Stomach (tissue), 9 donors: Measurements from ENCODE around the gene PMFBP1. TPM values are rescaled to one million over a fixed set of nuclear protein-coding genes. Genes with fewer than 3 reads are reported as not detected.

Source experiments
- DNase-seq, 2 donors: peaks; one replicate each; pipeline versions ENCODE4 v3.0.0 to v3.0.0-alpha.2; 2013 to 2019
- H3K27ac ChIP-seq, 5 donors: fragments of 200-600 bp in 4 of 5; sonication (generic) in 4 of 5; one replicate each; pipeline ENCODE4 v1.5.1; 2013 to 2019; ENCODE audit warnings: mild to moderate bottlenecking in 1 of 5, moderate library complexity in 1 of 5
- H3K27me3 ChIP-seq, 3 donors: fragments of 200-600 bp; sonication (generic); one replicate each; pipeline ENCODE4 v1.5.1; 2017 to 2019; ENCODE audit warnings: mixed run types in 1 of 3
- H3K36me3 ChIP-seq, 4 donors: fragments of 200-600 bp; sonication (generic); 1 replicate in 3 of 4; 2 replicates in 1 of 4; pipeline ENCODE4 v1.5.1; 2016 to 2019
- H3K4me1 ChIP-seq, 4 donors: fragments of 200-600 bp; sonication (generic); one replicate each; pipeline ENCODE4 v1.5.1; 2016 to 2019
- H3K4me3 ChIP-seq, 4 donors: fragments of 200-600 bp; sonication (generic) in 3 of 4; one replicate each; pipeline ENCODE4 v1.5.1; 2016 to 2019; ENCODE audit warnings: mild to moderate bottlenecking in 1 of 4
- H3K9me3 ChIP-seq, 4 donors: fragments of 200-600 bp; sonication (generic); one replicate each; pipeline ENCODE4 v1.5.1; 2016 to 2019
- EP300 ChIP-seq: sonication (generic); formaldehyde crosslinking; IDR thresholded peaks from one replicate; pipeline ENCODE4 v1.6.1; 2017; ENCODE audit warnings: antibody characterized with exemption
- POLR2A ChIP-seq, 4 donors: fragments of 450-650 bp; IDR thresholded peaks; one replicate each; pipeline ENCODE4 v1.6.1; 2016; ENCODE audit warnings: antibody characterized with exemption in 4 of 4, control low read depth in 2 of 4, mild to moderate bottlenecking in 1 of 4, moderate library complexity in 1 of 4
- POLR2AphosphoS5 ChIP-seq, 3 donors: sonication (generic); formaldehyde crosslinking; IDR thresholded peaks; one replicate each; pipeline ENCODE4 v1.6.1; 2016; ENCODE audit warnings: antibody characterized with exemption in 3 of 3
- WGBS, 5 donors: extraction: QIAGEN DNeasy Blood & Tissue Kit in 3 of 5; methylation state at CpG; one replicate each; pipeline versions ENCODE4 v1.1.5 to v1.1.7; 2013 to 2018; 5-methylcytosine and 5-hydroxymethylcytosine counted together
- intact Hi-C: fragments of 100-400 bp; cut with DNase I; formaldehyde crosslinking; loops from one replicate; pipeline ENCODE4 v1.15.1; 2023; ENCODE audit warnings: low total_unique reads
- polyA plus RNA-seq, 3 donors: library from polyadenylated mRNA; stranded (reverse); fragments of 200-250 nt; gene quantifications; one replicate each; pipeline ENCODE4 v1.2.3, GENCODE V29; 2013
- total RNA-seq, 5 donors: library from RNA; depleted of rRNA; stranded (reverse); fragments of >200 nt; gene quantifications; one replicate each; pipeline versions ENCODE4 v1.1.0 to v1.2.3, GENCODE V29; 2014 to 2016
- TF ChIP-seq, protein P1 (sequence below), 7 experiments: fragments of 450-650 bp in 4 of 7; fragments of 200-600 bp in 3 of 7; sonication (generic) in 3 of 7; IDR thresholded peaks; one replicate each; pipeline ENCODE4 v1.5.1; 2016 to 2019; ENCODE audit warnings: antibody characterized with exemption in 7 of 7, control low read depth in 2 of 7, mild to moderate bottlenecking in 1 of 7
- donor health status: healthy with polysubstance abuse.
- donor health status: Bipolar disorder and iron deficiency.
- donor health status: healthy.

Gene PMFBP1
- total and polyA plus RNA-seq, 8 donors = 0.29 to 9.8 (median 0.92) TPM; not detected in 1

GRCh38 chr16:72073560-72074230 lies 98.3 kb downstream of the PMFBP1 start:
- H3K27me3 ChIP-seq = no peaks in the 10 kb centered on the region
- peak; percentile 21 to 31 for DNase-seq
- peaks cover 16 to 49% (median 29%) of the 10 kb centered on the region in 4 donors for H3K4me1 ChIP-seq
- H3K4me3 ChIP-seq = no peak overlapping the region
- peak overlapping the region in 3 of 5 donors; percentile 60 to 75 (median 68) for H3K27ac ChIP-seq
- TF ChIP-seq POLR2A (IDR thresholded peaks at IDR 0.05) = no peak
- no peak for TF ChIP-seq POLR2AphosphoS5 (IDR thresholded peaks at IDR 0.05)
- no peak for TF ChIP-seq EP300
- TF ChIP-seq, protein P1, sequence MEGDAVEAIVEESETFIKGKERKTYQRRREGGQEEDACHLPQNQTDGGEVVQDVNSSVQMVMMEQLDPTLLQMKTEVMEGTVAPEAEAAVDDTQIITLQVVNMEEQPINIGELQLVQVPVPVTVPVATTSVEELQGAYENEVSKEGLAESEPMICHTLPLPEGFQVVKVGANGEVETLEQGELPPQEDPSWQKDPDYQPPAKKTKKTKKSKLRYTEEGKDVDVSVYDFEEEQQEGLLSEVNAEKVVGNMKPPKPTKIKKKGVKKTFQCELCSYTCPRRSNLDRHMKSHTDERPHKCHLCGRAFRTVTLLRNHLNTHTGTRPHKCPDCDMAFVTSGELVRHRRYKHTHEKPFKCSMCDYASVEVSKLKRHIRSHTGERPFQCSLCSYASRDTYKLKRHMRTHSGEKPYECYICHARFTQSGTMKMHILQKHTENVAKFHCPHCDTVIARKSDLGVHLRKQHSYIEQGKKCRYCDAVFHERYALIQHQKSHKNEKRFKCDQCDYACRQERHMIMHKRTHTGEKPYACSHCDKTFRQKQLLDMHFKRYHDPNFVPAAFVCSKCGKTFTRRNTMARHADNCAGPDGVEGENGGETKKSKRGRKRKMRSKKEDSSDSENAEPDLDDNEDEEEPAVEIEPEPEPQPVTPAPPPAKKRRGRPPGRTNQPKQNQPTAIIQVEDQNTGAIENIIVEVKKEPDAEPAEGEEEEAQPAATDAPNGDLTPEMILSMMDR (IDR thresholded peaks at IDR 0.05) = no peak
- WGBS, 5 donors = 45 to 64% (median 50%) methylated on average over 7 to 8 of the region's 8 CpGs
- H3K36me3 ChIP-seq = peaks cover 0 to 12% (median 5%) of the 10 kb centered on the region in 4 donors
- no peaks in the 10 kb centered on the region for H3K9me3 ChIP-seq
- intact Hi-C loops = no loop called here

GRCh38 chr16:72072514-72073342 lies 99.2 kb downstream of the PMFBP1 start:
- intact Hi-C loops = no loop called here
- Histone ChIP-seq H3K27me3 (no peaks in the 10 kb centered on the region), H3K27ac (peak overlapping the region in 4 of 5 donors; percentile 44 to 68 (median 62)), H3K9me3 (no peaks in the 10 kb centered on the region), H3K4me3 (no peak overlapping the region), H3K4me1 (peaks cover 16 to 52% (median 29%) of the 10 kb centered on the region in 4 donors), H3K36me3 (peaks cover 0 to 3% (median 1%) of the 10 kb centered on the region in 4 donors)
- peak in 1 of 2 donors; percentile 58 for DNase-seq
- WGBS, 5 donors = 23 to 41% (median 30%) methylated on average over 12 of the region's 12 CpGs
- TF ChIP-seq POLR2AphosphoS5 (IDR thresholded peaks at IDR 0.05) (peak in 1 of 3 donors; percentile 46), EP300 (no peak), POLR2A (IDR thresholded peaks at IDR 0.05) (no peak)
- TF ChIP-seq, protein P1 (IDR thresholded peaks at IDR 0.05) = no peak

Other genes with a start within 250 kb of the PMFBP1 start
- gene PKD1L3, start 171.8 kb downstream of the PMFBP1 start, total RNA-seq = 1 to 10 TPM in 1 of 5 donors, under 1 TPM in 1, not detected in 3; 0.92 to 5.3 TPM
- gene PKD1L3, start 171.8 kb downstream of the PMFBP1 start, polyA plus RNA-seq = under 1 TPM in 1 of 3 donors, not detected in 2; 0.15 TPM
- 1 to 10 TPM in 4 of 5 donors, not detected in 1; 1.2 to 4.5 (median 3.8) TPM for gene DHODH, start 163.4 kb downstream of the PMFBP1 start, total RNA-seq
- 1 to 10 TPM; 2.7 to 6.0 (median 3.6) TPM for gene DHODH, start 163.4 kb downstream of the PMFBP1 start, polyA plus RNA-seq
- 1 to 10 TPM in 2 of 5 donors, not detected in 3; 3.3 to 8.8 TPM for gene HP, start 117.7 kb downstream of the PMFBP1 start, total RNA-seq
- gene HP, start 117.7 kb downstream of the PMFBP1 start, polyA plus RNA-seq = 1 to 10 TPM; 1.6 to 8.0 (median 2.9) TPM
- gene HPR, start 108.9 kb downstream of the PMFBP1 start, total RNA-seq = 1 to 10 TPM in 1 of 5 donors, under 1 TPM in 1, not detected in 3; 0.55 to 8.7 TPM
- 1 to 10 TPM in 1 of 3 donors, under 1 TPM in 1, not detected in 1; 0.43 to 1.5 TPM for gene HPR, start 108.9 kb downstream of the PMFBP1 start, polyA plus RNA-seq
- 10 to 100 TPM in 2 of 5 donors, 1 to 10 TPM in 2, under 1 TPM in 1; 0.87 to 23.3 (median 4.5) TPM for gene TXNL4B, start 78.5 kb downstream of the PMFBP1 start, total RNA-seq
- 1 to 10 TPM; 6.4 to 8.0 (median 6.7) TPM for gene TXNL4B, start 78.5 kb downstream of the PMFBP1 start, polyA plus RNA-seq
- 100 to 1,000 TPM in 1 of 5 donors, 10 to 100 TPM in 4; 11.1 to 153 (median 58.9) TPM for gene DHX38, start 78.3 kb downstream of the PMFBP1 start, total RNA-seq
- 10 to 100 TPM; 21.4 to 35.9 (median 24.8) TPM for gene DHX38, start 78.3 kb downstream of the PMFBP1 start, polyA plus RNA-seq